Right atrium auricular region (tissue), 2 donors: ENCODE measurements around the gene NTN5. TPM values are rescaled to one million over a fixed set of nuclear protein-coding genes. Genes with fewer than 3 reads are reported as not detected.

Experiments
- DNase-seq: peaks from one replicate; pipeline ENCODE4 v3.0.0-alpha.2; 2019; ENCODE audit warnings: low spot score
- H3K27ac ChIP-seq, 2 donors: fragments of 200-600 bp; sonication (generic); 1 replicate in 1 of 2; 2 replicates in 1 of 2; pipeline ENCODE4 v1.5.1; 2016 to 2019
- H3K27me3 ChIP-seq, 2 donors: fragments of 200-600 bp; sonication (generic); one replicate each; pipeline versions ENCODE4 v1.5.1 to v1.6.0; 2017 to 2019
- H3K36me3 ChIP-seq: fragments of 200-600 bp; sonication (generic); one replicate; pipeline ENCODE4 v1.5.1; 2016
- H3K4me1 ChIP-seq, 2 donors: fragments of 200-600 bp; sonication (generic); one replicate each; pipeline versions ENCODE4 v1.5.1 to v1.6.0; 2017 to 2019
- H3K4me3 ChIP-seq, 2 donors: fragments of 200-600 bp; sonication (generic); 1 replicate in 1 of 2; 2 replicates in 1 of 2; pipeline ENCODE4 v1.5.1; 2017 to 2019; ENCODE audit warnings: mild to moderate bottlenecking in 1 of 2, moderate library complexity in 1 of 2
- H3K9me3 ChIP-seq, 2 donors: fragments of 200-600 bp; sonication (generic); one replicate each; pipeline ENCODE4 v1.5.1; 2019
- CTCF ChIP-seq, 2 donors: fragments of 200-600 bp; sonication (generic); IDR thresholded peaks; one replicate each; pipeline ENCODE4 v1.5.1; 2019; ENCODE audit warnings: antibody characterized with exemption in 2 of 2
- total RNA-seq, 2 donors: library from RNA; depleted of rRNA; stranded (reverse); fragments of >200 nt; gene quantifications; one replicate each; pipeline ENCODE4 v1.1.0, GENCODE V29; 2016

NTN5 gene
- total RNA-seq, 2 donors from 2014 or later = 0.16 TPM; not detected in 1

GRCh38 chr19:48636859-48637448 is 35.9 kb downstream of the NTN5 start, which contains the start of gene DBP:
Gene DBP, minus strand, starts transcription at chr19:48637379. Its CDS starts 385 bp downstream, at chr19:48636994.
- Histone ChIP-seq H3K27ac (peak within 1 kb of the TSS; percentile 97 to 98), H3K4me1 (peaks cover 0 to 56% of the 10 kb centered on the region in 2 donors), H3K27me3 (no peaks in the 10 kb centered on the region), H3K9me3 (no peaks in the 10 kb centered on the region), H3K36me3 (no peaks in the 10 kb centered on the region), H3K4me3 (peak within 1 kb of the TSS; percentile 49 to 78)
- TF ChIP-seq CTCF (IDR thresholded peaks at IDR 0.05) = peak in 1 of 2 donors; percentile 41
- no peak for DNase-seq

- Histone ChIP-seq H3K27ac (peak overlapping the region; percentile 97 to 98), H3K27me3 (no peaks in the 10 kb centered on the region), H3K4me1 (peaks cover 0 to 62% of the 10 kb centered on the region in 2 donors), H3K36me3 (no peaks in the 10 kb centered on the region), H3K9me3 (no peaks in the 10 kb centered on the region), H3K4me3 (peak overlapping the region; percentile 49 to 78)
- no peak for DNase-seq
- TF ChIP-seq CTCF (IDR thresholded peaks at IDR 0.05) = no peak
Observed at GRCh38 chr19:48635966-48636858, 36.6 kb downstream of the NTN5 start.

GRCh38 chr19:48635263-48635965 is 37.4 kb downstream of the NTN5 start:
- no peaks in the 10 kb centered on the region for H3K27me3 ChIP-seq
- peak overlapping the region; percentile 97 to 98 for H3K27ac ChIP-seq
- DNase-seq = no peak
- peak overlapping the region; percentile 49 to 78 for H3K4me3 ChIP-seq
- TF ChIP-seq CTCF (IDR thresholded peaks at IDR 0.05) = no peak
- H3K4me1 ChIP-seq = peaks cover 0 to 70% of the 10 kb centered on the region in 2 donors
- no peaks in the 10 kb centered on the region for H3K9me3 ChIP-seq
- H3K36me3 ChIP-seq = no peaks in the 10 kb centered on the region

GRCh38 chr19:48634424-48635262 is 38.2 kb downstream of the NTN5 start:
- no peaks in the 10 kb centered on the region for H3K36me3 ChIP-seq
- peak overlapping the region; percentile 97 to 98 for H3K27ac ChIP-seq
- no peak for TF ChIP-seq CTCF (IDR thresholded peaks at IDR 0.05)
- H3K4me3 ChIP-seq = peak overlapping the region; percentile 3 to 78
- no peaks in the 10 kb centered on the region for H3K27me3 ChIP-seq
- no peaks in the 10 kb centered on the region for H3K9me3 ChIP-seq
- peaks cover 0 to 78% of the 10 kb centered on the region in 2 donors for H3K4me1 ChIP-seq
- DNase-seq = peak; percentile 98

GRCh38 chr19:48634036-48634342 is 38.8 kb downstream of the NTN5 start:
- Histone ChIP-seq H3K4me3 (peak overlapping the region in 1 of 2 donors; percentile 78), H3K9me3 (no peaks in the 10 kb centered on the region), H3K4me1 (peaks cover 0 to 80% of the 10 kb centered on the region in 2 donors), H3K27me3 (no peaks in the 10 kb centered on the region), H3K27ac (peak overlapping the region; percentile 97 to 98), H3K36me3 (no peaks in the 10 kb centered on the region)
- DNase-seq = no peak
- TF ChIP-seq CTCF (IDR thresholded peaks at IDR 0.05) = no peak
